NK-92 treated with Interleukin-12 subunit alpha and Interleukin-12 subunit beta, amount 100 ng/mL, for 24 hours (cell line): ENCODE measurements around the gene MYLK3.

Experiments
- DNase-seq: peaks from one replicate; lab custom pipeline; 2025; lab: John Stamatoyannopoulos, UW

MYLK3 gene

DNA sequence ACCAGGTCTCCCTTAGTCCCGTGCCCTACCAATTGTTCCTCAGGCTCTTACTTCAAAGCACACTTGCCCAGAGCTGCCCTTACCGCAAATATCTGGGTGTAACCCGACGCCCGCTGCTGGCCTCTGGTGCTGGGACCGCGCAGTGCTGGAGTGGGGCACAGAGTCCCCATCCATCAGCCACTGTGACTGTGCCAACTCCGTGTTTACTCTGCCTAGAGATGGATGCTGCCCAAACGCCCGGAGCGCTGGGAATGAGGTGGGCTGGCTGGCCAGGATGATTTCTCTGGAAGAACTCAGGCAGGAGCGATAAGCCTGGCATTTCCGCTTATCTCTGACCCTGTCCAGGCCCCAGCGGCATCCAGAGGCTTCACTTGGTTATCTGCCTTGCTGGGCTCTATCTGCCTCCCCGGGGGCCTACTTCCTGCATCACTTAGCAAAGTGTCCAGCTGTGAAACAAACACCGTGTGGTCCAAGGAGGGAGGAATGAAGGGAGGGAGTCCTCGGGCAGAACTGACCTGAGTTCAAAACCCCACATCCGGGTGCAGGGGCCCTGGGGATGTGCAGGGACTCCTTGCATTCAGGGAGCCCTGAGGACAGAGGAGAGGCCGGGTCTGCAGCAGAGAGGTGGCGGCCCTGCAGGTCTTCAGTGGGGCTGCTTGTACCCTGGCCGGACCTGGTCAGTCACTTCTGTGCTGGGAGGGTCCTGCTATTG lies 9.4 kb upstream of the MYLK3 start:
- DNase-seq: no peak

DNA sequence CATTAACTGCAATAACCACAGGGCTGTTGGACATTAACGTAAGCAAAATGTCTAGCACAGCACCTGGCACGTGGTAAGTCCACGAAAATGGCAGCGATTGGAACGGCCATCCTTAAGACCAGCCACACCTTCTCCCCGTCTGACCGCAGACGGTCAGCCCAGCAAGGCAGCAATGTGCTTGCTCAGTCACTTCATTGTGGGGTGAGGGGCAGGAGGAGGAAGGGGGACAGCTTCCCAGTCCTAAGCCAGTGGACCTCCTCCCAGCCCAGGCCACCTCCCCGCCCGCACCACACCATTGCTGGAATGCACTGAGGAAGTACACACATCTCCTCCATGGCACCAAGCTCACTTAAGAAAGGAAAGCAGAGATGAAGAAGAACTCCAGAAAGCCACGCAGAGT lies 8.6 kb upstream of the MYLK3 start:
- no peak for DNase-seq

DNA sequence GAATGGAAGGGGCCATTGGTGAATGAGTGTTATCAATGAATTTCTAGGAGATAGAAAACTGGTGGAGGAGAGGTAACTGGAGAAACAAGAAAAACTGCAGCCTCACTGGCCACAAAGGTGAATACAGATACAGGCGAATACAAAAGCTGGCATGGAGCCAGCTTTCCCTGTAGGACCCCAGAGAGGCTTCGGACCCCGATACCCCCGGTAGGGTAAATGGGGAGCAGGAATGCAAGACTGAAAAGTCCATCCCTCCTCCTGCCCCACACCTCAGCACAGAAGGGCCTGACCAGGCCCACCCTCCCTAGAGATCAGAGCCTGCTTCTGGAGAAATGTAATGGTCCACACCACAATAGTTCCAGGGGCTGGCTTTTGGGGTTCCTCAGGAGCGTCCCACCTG lies 4.9 kb upstream of the MYLK3 start:
- DNase-seq: no peak

DNA sequence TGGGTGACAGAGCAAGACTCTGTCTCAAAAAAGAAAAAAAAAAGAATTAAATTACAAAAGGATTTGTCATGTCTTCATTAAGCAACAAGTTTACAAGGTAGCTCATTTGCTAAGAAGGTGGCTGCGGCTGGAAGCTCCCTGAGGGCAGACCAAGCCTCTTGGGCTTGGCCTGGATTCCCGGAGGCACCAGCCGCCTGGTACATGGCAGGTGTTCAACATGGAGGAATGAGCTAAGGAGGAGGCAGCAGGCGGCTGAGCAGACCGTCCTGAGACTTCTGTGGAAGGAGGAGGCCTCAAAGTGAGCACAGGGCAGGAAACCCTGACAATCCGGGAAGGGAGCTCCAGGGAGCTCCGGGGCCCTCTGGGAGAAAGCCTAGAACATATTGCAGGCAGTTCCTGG lies 3.2 kb upstream of the MYLK3 start:
- no peak for DNase-seq

DNA sequence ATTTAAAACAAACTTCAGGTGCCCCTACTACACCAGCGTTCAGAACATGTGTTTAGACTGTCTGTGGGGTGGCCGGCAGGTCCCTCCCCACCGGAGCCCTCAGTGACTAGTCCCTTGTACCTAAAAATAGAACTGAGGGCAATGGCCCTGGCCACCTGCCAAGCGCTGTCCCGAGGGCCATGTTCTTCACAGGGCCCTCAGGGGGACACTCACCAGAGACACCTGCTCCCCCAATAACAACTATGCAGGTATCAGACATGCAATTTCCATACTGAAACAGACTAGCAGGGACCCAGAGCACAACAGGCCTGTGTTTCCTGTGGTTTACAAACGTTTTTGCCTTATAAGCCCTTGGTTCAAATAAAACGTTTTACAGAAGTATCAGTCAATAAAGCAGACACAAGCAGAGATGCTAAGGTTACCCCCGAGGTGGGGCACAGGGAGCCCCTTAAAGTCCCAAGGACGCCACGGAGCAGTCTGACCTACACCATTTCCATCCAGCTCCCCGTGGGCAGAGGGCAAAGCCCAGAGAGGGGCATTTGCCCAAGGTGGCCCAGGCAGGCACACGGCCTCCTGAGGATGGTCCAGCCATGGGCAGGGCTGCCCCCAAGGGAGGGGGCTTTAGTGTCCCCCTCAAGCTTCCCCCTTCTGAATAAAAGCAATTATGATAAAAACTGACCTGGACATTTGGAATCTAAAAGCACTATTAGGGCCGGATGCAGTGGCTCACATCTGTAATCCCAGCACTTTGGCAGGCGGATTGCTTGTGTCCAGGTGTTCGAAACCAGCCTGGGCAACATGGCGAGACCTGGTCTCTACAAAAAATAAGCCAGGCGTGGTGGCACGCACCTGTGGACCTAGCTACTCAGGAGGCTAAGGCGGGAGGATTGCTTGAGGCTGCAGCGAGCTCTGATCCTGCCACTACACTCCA lies 896 bp upstream of the MYLK3 start:
- no peak for DNase-seq

DNA sequence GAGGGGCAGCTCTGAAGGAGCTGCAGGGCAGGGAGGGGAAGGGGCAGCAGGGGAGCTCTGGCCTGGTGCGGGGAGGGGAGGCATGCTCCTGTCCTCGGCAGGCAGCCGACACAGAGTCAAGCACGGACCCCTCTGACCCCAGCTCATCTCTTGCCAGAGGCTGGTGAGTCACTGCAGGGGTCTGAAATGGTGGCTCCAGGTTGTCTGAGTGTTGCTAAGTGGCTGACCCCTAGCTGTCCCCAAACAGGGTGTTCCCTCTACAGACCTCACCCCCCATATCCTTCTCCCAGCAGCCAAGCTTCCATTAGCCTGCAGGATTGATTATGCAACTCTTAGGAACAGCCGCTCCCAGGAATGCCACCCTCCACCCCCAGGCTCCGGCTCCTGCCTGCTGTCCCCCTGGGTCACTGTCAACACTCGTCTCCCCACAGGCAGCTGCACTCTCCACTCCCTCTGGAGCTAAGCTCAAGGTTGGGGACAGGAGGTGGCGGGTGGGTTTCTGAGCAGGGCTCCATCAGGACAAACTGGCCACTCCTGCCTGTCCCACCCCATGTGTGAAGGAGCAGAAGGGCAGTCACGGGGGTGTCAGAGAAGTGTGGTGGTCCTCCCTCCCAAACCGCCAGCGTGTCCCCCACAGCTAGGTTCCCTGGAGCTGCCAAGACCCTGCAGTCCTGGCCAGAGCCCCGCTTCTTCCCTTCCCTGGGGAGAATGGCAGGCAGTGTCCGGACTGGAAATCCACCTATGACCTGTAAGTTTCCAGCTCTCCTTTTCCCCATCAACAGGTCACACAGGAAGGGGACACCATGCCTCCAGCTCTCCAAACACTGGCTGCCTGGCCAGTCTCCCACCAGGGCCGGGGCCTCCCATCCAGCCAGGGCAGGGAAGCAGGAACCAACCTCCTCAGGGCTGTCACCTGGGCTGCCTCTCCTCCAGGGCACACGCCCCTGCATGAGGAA lies 1.0 kb downstream of the MYLK3 start:
- no peak for DNase-seq

DNA sequence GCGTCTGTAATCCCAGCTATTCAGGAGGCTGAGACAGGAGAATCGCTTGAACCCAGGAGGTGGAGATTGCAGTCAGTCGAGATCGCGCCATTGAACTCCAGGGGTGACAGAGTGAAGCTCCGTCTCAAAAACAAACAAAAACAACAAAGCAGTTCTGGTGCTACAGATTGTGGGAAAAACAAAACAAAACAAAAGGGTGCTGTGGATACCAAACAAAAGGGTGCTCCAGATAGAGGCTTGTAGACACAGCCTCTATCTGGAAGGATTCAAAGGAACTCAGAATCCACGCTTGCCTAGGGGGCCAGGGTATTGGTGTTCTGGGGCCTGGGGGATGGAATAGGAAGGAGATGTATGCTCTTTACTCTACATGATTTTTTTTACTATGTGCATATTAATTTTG lies 2.5 kb downstream of the MYLK3 start:
- DNase-seq: no peak

DNA sequence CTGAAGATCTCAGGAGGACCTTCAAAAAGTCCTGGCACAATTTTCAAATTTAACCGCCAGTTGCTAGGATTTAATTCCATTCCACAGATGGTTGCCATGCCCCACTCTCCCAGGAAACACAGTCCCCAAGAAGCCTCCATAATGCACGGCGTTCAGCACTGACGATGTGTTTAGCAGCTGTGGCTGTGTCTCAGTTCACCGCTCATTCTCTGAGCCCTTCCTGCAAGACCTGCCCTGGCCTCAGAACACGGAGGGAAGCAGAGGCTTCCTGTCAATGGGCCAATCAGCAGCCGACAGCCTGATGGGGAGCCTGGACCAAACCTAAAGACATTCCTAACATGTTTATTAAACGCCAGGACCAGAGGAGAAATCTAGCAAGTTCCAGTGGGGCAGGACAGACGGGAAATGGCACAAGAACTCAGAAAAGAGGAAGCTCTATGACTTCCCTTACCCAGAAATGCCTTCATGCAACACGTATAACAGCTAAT lies 4.9 kb downstream of the MYLK3 start:
- no peak for DNase-seq

DNA sequence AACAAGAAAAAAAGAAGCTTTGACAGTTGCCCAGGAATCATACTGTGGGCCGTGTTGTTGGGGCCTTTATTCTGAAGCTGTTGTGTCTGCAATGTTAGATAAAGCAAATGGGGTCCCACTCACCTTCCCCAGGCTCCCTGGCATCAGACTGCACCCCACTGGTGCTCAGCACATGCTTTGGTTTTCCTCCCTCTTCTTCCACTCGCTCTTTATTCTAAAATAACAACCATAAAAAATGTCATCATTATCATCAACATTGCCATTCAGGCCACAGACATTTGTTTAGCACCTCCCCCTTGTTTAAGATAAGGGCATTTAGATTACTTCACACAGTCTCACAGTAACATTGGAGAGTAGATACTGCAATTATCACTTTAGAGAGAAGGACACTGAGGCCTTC lies 8.2 kb downstream of the MYLK3 start:
- DNase-seq: no peak

DNA sequence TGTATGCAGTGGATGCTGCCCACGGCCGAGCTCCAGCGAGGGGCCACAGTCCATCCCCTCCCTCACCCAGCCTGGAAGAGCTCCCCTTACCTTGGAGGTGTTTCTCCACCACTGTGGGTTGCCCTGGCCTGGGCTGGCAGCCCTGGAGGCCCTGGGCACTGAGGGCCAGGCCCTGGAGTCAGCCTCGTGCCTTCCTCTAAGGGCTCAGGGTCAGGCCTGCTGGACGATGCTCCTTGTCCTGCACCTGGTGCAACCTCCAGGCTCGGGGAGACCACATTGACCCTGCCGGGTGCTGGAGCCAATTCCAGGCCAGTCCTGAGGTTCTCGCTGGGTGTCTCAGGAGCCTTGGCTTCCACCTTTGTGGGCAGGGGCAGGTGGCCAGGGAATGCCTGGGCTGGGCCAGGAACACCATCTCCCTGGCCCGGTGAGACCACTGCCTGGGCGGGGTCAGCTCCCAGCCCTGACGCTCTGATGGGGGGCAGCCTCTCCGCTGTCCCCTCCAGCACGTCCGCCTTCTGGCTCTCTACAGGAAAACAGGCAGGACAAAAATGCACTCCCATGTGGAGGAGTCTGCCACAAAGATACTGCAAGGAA lies 10.4 kb downstream of the MYLK3 start:
- DNase-seq: no peak

DNA sequence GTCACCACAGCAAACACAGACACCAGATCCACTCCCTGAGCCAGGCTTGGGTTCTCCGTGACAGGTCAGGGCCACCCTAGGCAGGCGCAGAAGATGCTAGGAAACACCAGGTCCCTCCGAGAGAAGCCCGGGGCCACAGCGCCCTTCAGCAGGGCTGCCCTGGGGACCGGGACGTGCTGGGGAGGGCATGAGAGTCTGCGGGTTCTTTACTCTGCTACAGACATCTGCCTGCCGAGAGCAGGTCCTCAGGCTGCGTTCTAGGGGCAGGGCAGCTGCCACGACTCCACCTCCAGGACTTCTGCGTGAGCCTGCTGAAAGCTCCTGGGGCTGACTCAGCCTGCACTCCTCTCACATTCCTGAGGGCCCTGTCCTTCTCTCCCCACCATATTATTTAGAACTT lies 11.4 kb downstream of the MYLK3 start:
- no peak for DNase-seq

DNA sequence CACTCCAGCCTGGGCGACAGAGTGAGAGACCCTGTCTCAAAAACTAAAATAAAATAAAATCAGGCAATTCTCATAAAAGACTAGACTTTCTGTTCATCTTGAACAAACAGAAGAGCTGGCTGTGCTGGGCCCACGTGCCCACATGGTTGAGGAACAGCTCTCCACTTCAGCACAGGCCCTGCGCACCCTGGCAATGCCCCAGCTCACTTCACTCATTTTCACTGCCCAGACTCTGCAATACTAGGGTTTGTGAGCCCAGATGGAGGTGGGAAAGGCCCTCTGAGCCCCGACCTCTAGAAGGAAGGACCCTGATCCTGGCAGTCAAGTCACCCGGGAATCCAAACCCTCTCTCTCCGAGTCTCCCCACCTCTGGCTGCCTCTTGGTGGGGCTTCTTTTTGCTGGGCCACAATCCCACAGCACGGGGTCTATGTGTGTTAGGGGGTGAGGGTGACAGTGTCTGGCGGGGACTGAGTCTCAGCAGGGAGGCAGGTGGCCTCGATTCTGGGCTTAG lies 14.8 kb downstream of the MYLK3 start:
- DNase-seq: no peak

DNA sequence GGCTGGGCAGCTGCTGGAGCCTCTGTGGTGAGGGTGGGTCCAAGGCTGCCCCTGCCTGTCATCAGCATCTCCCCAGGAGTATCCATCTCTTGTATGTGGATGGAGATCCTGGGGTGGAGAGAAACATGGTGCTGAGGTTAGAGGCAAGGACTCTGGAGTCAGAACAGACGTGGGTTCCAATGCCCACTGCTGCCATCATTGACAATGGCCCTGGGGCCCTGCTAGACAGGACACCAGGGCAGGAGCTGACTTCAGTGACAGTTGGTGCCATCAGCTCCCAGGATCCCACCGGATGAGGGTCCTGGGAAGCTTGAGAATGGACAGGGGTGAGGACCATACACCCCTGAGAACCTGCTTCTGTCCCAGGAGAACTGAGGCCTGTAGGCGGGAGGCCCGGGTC lies 15.6 kb downstream of the MYLK3 start:
- DNase-seq: no peak

DNA sequence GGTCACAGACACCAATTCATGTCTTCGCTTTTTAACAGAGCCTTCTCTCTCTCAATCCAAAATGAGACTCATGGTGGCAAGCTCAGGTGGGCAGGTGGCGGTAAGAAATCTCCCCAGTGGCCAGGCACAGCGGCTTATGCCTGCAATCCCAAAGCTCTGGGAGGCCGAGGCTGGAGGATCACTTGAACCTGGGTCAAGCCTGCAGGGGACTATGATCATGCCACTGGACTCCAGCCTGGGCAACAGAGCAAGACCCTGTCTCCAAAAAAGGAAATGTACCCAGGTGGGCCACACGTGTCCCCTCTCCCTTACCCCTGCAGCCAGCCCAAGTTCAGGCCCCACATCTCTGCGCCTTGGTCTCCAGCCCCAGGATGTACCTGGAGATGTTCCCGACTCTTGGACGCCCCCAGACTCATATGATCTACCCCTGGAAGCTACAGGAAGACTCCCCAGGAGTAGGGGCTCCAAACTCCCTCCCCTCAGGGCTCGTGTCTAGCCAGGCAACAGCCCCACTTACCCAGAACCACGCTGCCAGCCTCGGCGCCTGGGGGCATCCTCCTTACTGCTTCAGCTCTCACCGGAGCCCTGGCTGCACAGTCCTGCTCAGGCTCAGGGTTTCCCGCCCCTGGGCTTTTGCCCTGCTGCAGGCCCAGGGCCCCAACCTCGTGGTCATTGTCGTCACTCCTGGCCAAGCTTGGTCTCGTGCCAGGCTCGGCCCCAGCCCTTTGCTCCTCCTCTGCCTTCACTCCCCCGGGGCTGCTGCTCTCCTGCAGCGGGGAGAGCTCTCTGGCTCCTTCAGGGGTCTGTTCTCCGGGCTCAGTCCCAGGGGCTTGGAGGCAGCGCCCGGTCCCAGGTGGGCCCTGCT lies 16.2 kb downstream of the MYLK3 start:
- no peak for DNase-seq

DNA sequence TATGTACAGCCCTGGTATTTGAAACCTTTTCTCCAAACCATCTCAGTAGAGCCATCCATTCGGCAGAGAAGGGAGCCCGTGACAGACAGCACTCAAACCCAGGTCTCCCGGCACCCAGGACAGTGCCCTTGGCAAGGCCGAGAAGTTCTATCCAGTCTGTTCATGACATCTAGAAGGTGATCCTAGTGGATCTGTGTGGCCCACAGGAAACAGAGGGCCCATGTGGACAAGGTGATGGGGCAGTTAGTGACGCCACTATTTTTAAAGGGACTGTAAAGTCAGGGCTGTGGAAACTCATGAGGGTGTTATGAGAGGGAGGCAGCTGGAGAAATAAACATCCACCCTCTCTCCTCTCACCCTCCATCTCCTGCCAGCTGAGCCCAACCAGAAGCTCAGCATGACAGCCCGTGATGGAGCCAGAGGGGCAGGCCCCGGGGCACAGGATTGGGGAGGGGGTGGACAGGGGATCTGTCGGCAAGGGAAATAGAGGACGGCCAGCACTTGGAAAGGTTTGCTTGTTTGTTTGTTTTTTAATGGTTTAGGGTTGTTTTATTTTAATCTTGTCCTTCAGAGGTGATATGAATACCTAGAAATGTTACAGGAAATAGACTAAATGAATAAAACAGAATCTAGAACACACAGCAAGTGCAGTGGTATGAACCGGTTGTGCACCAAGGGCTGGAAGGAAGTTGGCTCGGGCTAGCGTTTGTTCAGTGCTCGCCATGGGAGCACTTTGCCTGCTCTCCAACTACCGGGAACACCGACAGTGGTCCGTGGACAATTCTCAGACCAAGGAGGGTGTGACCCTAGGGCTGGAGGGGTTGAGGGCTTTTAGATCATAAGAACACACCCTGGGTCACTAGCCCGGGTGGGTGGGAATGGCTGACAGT lies 17.1 kb downstream of the MYLK3 start:
- DNase-seq: no peak

DNA sequence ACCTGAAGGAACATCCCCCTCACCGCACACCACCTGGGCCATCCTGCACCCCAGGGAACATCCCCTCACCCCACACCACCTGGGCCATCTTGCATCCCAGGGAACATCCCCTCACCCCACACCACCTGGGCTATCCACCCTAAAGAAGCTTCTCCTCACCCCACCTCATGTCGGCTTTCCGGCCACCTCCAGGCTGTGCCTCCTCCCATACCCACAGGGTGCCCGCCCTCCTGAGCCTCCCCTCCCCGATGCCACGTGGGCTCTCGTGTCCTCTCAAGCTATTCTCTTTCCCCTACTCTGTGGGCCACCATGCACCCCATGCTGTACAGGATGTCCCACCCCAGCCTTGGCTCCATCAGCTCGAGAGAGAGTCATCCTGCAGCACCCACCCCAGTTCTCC lies 18.0 kb downstream of the MYLK3 start:
- no peak for DNase-seq

DNA sequence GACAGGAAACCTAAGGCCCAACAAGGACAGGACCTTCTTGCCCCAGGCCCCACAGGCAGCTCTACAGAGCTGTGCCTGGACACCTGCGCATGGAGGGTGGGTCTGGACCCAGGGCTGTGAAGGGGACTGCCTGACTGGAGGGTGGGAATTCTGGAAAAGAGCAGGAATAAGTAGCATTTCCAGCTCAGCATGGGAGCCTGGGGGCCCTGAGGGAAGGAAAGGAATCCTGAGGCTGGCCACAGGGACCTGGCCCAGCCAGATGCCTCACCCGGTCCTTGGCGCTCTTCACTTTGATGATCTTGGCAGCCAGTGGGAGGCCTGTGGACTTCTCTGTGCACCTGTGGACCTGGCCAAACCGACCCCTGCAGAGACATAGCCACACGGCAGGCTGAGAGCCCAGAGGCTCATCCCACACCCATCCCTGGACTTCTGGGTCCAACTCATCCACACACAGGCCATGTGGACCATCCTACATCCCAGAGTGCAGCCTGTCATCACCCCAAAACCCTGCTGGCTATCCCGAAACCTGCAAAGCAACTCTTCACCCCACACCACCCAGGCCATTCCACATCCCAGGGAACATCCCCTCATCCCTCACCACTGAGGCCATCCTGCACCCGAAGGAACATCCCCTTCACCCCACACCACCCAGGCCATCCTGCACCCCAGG lies 18.7 kb downstream of the MYLK3 start:
- DNase-seq: no peak

DNA sequence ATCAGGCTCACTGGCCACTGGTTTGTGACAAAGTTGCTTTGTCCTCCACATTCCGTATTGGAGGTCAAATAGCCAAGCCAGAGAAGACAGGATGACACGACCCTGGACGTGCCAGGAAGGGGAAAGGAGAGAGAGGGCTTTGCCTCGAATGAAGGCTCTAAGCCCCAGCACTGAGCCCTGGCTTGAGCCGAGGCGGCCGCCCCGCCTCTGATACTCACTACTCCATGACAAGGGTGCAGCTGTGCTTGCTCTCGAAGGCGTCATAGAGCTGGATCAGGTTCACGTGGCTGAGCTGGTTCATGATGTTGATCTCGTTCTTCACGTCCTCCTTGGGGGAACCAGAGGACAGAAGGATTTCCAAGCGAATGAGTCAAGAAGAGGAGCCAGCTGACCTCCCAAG lies 19.3 kb downstream of the MYLK3 start:
- DNase-seq: no peak

DNA sequence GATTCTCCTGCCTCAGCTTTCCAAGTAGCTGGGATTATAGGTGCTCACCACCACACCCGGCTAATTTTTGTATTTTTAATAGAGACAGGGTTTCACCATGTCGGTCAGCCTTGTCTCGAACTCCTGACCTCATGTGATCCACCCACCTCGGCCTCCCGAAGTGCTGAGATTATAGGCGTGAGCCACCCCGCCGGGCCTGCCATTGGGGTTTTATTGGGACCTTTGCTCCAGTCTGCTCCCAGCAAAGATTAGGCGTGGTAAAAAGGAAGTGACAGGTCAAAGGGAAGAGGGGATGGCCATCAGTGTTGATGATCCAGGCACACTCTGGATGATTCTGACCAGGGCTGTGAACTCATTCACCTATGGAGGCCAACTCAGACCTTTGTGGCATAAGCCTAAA lies 20.5 kb downstream of the MYLK3 start:
- DNase-seq: no peak
